COLO668 (cell line): ENCODE measurements around the gene SKI.

Experiments
- DNase-seq: peaks from one replicate; lab custom pipeline; 2025; ENCODE audit not compliant: unreplicated experiment; lab: John Stamatoyannopoulos, UW

The SKI gene

DNA sequence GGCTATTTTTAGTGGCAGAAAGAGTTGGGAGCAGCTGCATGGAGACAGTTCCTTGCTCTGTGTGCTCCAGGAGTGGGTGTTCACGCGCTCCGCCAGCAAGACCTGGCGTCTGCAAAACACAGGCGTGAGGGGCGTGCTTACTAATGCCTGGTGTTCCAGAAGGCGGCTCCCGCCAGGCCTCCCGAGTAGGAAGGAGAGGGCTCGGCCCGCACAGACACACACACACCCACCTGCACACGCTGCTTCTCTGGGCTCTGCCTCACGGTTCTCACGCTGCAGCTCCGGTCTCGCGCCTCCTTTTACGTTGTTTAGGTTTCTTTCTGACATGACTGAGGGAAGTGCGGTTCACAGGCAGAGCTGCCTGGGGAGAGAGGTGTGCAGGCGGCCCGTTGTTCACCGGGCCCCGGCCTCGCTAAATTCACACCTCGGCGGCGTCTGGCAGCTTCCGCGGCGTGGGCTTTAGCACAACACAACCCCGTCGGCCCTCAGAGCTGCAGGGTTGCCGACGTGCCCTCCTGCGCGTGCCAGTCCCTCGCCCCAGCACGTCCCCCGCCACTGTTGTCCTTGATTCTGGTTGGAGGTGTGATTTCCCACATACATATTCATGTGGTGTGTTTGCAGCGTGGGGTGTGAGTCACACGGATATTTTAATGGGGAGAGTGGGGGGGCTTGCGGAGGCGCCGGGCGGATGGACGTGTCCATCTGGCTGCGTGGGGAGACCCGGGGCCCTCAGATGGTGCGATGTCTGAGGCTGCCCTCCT lies 77.0 kb downstream of the SKI start:
- no peak for DNase-seq

GRCh38 chr1:2306151-2306978 lies 78.2 kb downstream of the SKI start:
- no peak for DNase-seq

DNA sequence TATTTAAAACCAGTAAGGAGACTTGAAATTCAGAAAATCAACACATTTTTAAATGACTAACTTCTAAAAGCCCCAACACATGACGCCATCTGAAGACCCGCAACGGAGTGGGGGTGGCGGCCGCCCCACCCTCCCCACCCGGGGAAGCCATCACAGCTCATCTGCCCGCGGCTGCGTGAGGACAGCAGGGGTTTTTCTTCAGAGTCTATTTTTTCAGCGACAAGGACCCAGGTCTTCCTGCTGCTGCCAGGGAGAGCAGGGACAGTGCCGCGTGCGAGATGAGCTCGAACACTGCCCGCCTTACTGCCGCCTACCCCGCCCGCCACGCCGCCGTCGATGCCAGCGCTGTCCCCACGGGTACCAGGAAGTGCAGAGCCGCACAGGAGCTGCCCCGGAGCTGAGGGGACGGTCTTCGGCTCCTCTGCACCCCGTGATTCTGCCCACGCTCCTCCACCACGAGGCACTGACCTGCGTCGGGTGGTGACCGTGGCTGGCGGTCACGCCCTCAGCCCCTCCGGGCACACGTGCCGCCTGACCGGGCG lies 79.0 kb downstream of the SKI start:
- DNase-seq: no peak

GRCh38 chr1:2307972-2308371 lies 79.9 kb downstream of the SKI start:
- no peak for DNase-seq

GRCh38 chr1:2308844-2309243 lies 80.7 kb downstream of the SKI start:
- DNase-seq: no peak

GRCh38 chr1:2310332-2311183 lies 82.4 kb downstream of the SKI start:
- DNase-seq: no peak

- DNase-seq: peak; percentile 84
Measured at GRCh38 chr1:2311184-2312032, 83.3 kb downstream of the SKI start.

DNA sequence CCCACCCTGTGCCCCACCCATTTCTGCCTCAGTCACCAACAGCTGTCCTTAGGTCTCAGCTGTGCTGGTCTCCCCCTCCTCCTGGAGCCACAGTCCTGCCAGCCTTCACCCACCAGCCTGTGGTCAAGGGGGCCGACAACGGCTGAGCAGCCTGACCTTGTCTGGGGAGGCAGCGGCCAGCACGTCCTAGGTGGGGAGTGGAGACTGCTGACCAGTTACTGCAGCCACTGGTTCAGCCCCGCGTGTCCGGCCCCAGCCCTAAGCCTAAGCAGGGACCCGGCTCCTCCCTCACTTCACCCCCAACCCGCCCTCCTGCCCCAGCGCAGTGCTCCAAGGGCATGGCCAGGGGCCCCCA lies 84.0 kb downstream of the SKI start:
- no peak for DNase-seq

GRCh38 chr1:2312515-2313301 lies 84.6 kb downstream of the SKI start:
- no peak for DNase-seq

GRCh38 chr1:2313651-2314261 lies 85.6 kb downstream of the SKI start:
- no peak for DNase-seq

DNA sequence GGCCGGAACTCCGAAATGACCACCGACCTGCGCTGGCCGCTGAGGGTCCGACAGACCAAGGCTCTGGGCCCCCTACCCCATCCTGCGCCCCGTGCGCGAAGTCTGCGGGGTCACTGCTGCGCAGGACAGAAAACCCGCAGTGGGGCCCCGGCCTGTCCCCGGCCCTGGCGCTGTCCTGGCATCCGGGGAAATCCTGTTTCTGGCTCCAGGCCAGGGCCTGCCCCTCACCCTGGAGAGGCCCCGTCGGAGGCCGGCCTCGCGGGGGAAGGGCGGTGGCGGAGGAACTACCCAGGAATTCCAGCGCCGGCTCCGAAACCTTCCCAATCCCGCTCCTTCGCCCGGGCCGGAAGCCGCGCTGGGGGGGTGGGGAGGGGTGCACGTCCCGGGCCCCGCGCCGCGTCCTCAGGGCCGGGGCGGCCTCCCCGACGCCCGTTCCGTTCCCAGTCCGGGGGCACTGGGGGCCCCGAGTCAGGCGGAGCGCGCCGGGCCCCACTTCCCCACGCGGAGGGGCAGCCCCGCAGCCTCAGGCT lies 86.2 kb downstream of the SKI start:
- peak; percentile 39 for DNase-seq

- DNase-seq: no peak
Measured at GRCh38 chr1:2314803-2315673, 86.9 kb downstream of the SKI start.

GRCh38 chr1:2315674-2316450 lies 87.7 kb downstream of the SKI start:
- DNase-seq: no peak

- no peak for DNase-seq
Measured at GRCh38 chr1:2316451-2316961, 88.4 kb downstream of the SKI start.

GRCh38 chr1:2317230-2318065 lies 89.3 kb downstream of the SKI start:
- DNase-seq: no peak
